Endothelial cell of umbilical vein (primary cell): ENCODE data around the gene GSC2. TPM values are rescaled to one million over a fixed set of nuclear protein-coding genes. Genes with fewer than 3 reads are reported as not detected.

Source experiments
- BruUV-seq: library from RNA; stranded (reverse); fragments of 400-500 nt; replicated peaks from 2 replicates; lab custom pipeline; 2021; lab: Mats Ljungman, UMichigan
- CTCF ChIA-PET: fragments of 300-600, 350-600 bp; sonication (Branson Sonifier 250); formaldehyde crosslinking; loops from one replicate; lab custom pipeline; 2021; ENCODE audit warnings: antibody characterized with exemption, inconsistent platforms; lab: Charles Lee
- POLR2A ChIA-PET: fragments of 300-600, 350-600 bp; sonication (Branson Sonifier 250); formaldehyde crosslinking; loops from one replicate; lab custom pipeline; 2021; ENCODE audit warnings: antibody characterized with exemption, inconsistent platforms; lab: Charles Lee
- DNase-seq: peaks from one replicate; pipeline ENCODE4 v3.0.0-alpha.2; 2011; ENCODE audit warnings: low read depth, low spot score
- FAIRE-seq: peaks from 2 replicates; lab custom pipeline; 2011; peaks lifted over from hg19 to GRCh38; lab: Jason Lieb, UNC
- H2AFZ ChIP-seq: 2 replicates; pipeline ENCODE4 v1.6.0; 2012; ENCODE audit warnings: low read depth, low read length, control low read depth, inconsistent platforms
- H3K27ac ChIP-seq: 2 replicates; pipeline ENCODE4 v1.5.1; 2011; ENCODE audit warnings: low read depth, mild to moderate bottlenecking, control low read depth, low read length, moderate library complexity; ENCODE audit not compliant: insufficient read depth
- H3K27me3 ChIP-seq, 2 experiments: 2 replicates each; pipeline versions ENCODE4 v1.6.0 to v1.6.1; 2011; ENCODE audit warnings: low read length in 2 of 2, mixed read lengths in 1 of 2; ENCODE audit not compliant: control insufficient read depth in 2 of 2, insufficient read depth in 2 of 2
- H3K36me3 ChIP-seq, 2 experiments: 2 replicates in 1 of 2; 3 replicates in 1 of 2; pipeline ENCODE4 v1.5.1; 2011; ENCODE audit warnings: low read length in 2 of 2, mild to moderate bottlenecking in 1 of 2, moderate library complexity in 1 of 2; ENCODE audit not compliant: control insufficient read depth in 2 of 2, insufficient read depth in 2 of 2; ENCODE audit errors: extremely low read depth in 1 of 2
- H3K4me1 ChIP-seq: 3 replicates; pipeline ENCODE4 v1.5.1; 2011; ENCODE audit warnings: mild to moderate bottlenecking, low read length; ENCODE audit not compliant: control insufficient read depth, insufficient read depth; ENCODE audit errors: extremely low read depth
- H3K4me2 ChIP-seq: 2 replicates; pipeline ENCODE4 v1.6.1; 2011; ENCODE audit warnings: low read length, control low read depth, mixed read lengths; ENCODE audit not compliant: insufficient read depth
- H3K4me3 ChIP-seq, 3 experiments: fragments of 200-600 bp in 1 of 3; sonication (generic), shearing (Covaris generic) in 1 of 3; replicated peaks in 1 of 3; 2 replicates each; pipeline ENCODE4 v1.5.1; 2011 to 2016; ENCODE audit warnings: control low read depth in 3 of 3, low read length in 3 of 3, mild to moderate bottlenecking in 2 of 3, inconsistent platforms in 1 of 3, low read depth in 1 of 3, moderate library complexity in 1 of 3; ENCODE audit not compliant: insufficient read depth in 1 of 3
- H3K79me2 ChIP-seq: 2 replicates; pipeline ENCODE4 v1.6.0; 2012; ENCODE audit warnings: low read length, inconsistent platforms; ENCODE audit not compliant: control insufficient read depth, insufficient read depth
- H3K9ac ChIP-seq: replicated peaks from 2 replicates; pipeline ENCODE3; 2011; ENCODE audit warnings: low read length, control low read depth; ENCODE audit not compliant: insufficient read depth; ENCODE audit errors: extremely low read depth
- H3K9me1 ChIP-seq: replicated peaks from 3 replicates; pipeline ENCODE4 v1.6.0; 2011; ENCODE audit warnings: mild to moderate bottlenecking, low read length; ENCODE audit not compliant: control insufficient read depth, insufficient read depth; ENCODE audit errors: extremely low read depth
- H3K9me3 ChIP-seq: replicated peaks from 2 replicates; pipeline ENCODE4 v1.5.1; 2012; ENCODE audit warnings: low read length, inconsistent platforms; ENCODE audit not compliant: control insufficient read depth, insufficient read depth
- H4K20me1 ChIP-seq: replicated peaks from 2 replicates; pipeline ENCODE3; 2011; ENCODE audit warnings: mild to moderate bottlenecking, low read length; ENCODE audit not compliant: control insufficient read depth, insufficient read depth; ENCODE audit errors: extremely low read depth
- EZH2 ChIP-seq: IDR thresholded peaks from 2 replicates; pipeline ENCODE4 v1.6.1; 2012; ENCODE audit warnings: borderline replicate concordance, low read depth, mild to moderate bottlenecking, moderate library complexity, low read length, inconsistent platforms; ENCODE audit not compliant: severe bottlenecking
- FOS ChIP-seq: IDR thresholded peaks from 2 replicates; pipeline ENCODE4 v1.6.1; 2011; ENCODE audit warnings: mild to moderate bottlenecking, low read length, moderate library complexity, borderline replicate concordance; ENCODE audit not compliant: insufficient read depth
- GATA2 ChIP-seq: IDR thresholded peaks from 2 replicates; pipeline ENCODE4 v1.7.0; 2011; ENCODE audit warnings: low read depth, mild to moderate bottlenecking, moderate library complexity, mixed read lengths, low read length; ENCODE audit not compliant: insufficient read length, insufficient read depth
- JUN ChIP-seq: IDR thresholded peaks from 2 replicates; pipeline ENCODE4 v1.6.1; 2011; ENCODE audit warnings: borderline replicate concordance, low read depth; ENCODE audit not compliant: insufficient read length, insufficient read depth
- MYC ChIP-seq: IDR thresholded peaks from one replicate; pipeline ENCODE4 v1.6.1; 2011; ENCODE audit warnings: mild to moderate bottlenecking, low read depth, low read length
- POLR2A ChIP-seq: IDR thresholded peaks from 2 replicates; pipeline ENCODE4 v1.6.1; 2012; ENCODE audit warnings: low read depth, mild to moderate bottlenecking, control low read depth, low read length
- POLR2AphosphoS5 ChIP-seq: IDR thresholded peaks from 2 replicates; pipeline ENCODE4 v1.6.1; 2012; ENCODE audit warnings: low read depth, mild to moderate bottlenecking, control low read depth, low read length, moderate library complexity; ENCODE audit not compliant: insufficient read depth
- dilution Hi-C: fragments of 300-500 bp; cut with MboI; formaldehyde crosslinking; loops from one replicate; pipeline ENCODE4 v1.15.0; 2019; ENCODE audit warnings: low sequenced_read_pairs; ENCODE audit not compliant: extremely low pct_ligation_motif_present
- intact Hi-C: fragments of 100-400 bp; cut with micrococcal nuclease; formaldehyde crosslinking; loops from one replicate; pipeline ENCODE4 v1.10.0; 2022
- polyA plus RNA-seq, 4 experiments: library from polyadenylated mRNA; depleted of rRNA in 3 of 4; stranded (reverse) in 3 of 4; unstranded in 1 of 4; fragments of >200 nt; gene quantifications; 2 replicates each; pipeline versions ENCODE4 v1.2.1 to v1.2.3, GENCODE V29; 2011 to 2012; ENCODE audit warnings: missing spikeins in 1 of 4
- total RNA-seq: library from RNA; stranded (reverse); gene quantifications from 2 replicates; pipeline ENCODE4 v1.2.3, GENCODE V29; 2021
- TF ChIP-seq, protein P1 (sequence below): IDR thresholded peaks from 2 replicates; pipeline ENCODE4 v1.6.1; 2011; ENCODE audit not compliant: insufficient read depth, insufficient read length
- TF ChIP-seq, protein P2 (sequence below), 2 donors: IDR thresholded peaks; 1 replicate in 1 of 2; 2 replicates in 1 of 2; pipeline ENCODE4 v1.5.1; 2011; ENCODE audit warnings: low read length in 2 of 2, mild to moderate bottlenecking in 2 of 2, moderate library complexity in 2 of 2, control low read depth in 1 of 2, inconsistent platforms in 1 of 2, low read depth in 1 of 2; ENCODE audit not compliant: insufficient read depth in 1 of 2; ENCODE audit errors: extremely low read depth in 1 of 2

Gene GSC2
- total and polyA plus RNA-seq, 2 donors (not counting 3 experiments of a cell fraction or from before 2014, with no cell fraction given), result not detected

DNA sequence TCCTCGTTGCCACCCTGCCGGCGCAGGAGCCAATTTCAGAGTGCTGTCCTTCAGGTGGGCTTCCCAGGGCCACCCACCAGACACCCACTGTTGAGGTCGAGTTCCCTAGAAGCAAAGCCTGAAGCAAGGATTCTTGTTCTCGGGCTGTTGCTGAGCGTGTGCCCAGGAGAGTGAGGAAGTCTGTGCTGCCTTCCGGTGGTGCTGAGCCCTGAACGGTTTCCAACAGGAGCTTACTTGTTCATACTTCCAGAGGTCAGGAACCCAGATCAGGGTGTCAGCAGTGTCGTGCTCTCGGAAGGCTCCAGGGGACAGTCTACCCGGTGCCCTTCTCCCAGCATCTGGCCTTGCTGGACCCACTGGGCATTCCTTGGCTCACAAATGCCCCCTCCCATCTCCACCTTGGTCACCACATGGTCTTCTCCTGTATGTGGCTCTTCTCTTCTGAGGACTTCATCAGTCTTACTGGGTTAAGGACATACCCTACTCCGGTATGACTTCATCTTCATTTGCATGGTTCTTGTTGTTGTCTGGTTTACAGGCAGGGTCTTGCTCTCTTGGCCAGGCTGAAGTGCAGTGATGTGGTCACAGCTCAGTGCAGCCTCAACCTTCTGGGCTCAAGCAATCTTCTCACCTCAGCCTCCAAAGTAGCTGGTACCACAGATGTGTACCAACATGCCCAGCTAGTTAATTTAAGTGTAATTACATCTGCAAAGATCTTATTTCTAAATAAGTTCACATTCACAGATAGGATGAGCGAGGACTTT, 17.2 kb upstream of the GSC2 start:
- ChIA-PET POLR2A (no interaction called here), CTCF (interaction anchor here (1.1 kb wide), 1 partner anchor 12 kb away, joined by 5 read pairs; no protein-coding TSS in a partner anchor)
- Histone ChIP-seq H3K9me3 (no peaks in the 10 kb centered on the region), H3K36me3 (no peaks in the 10 kb centered on the region), H3K9ac (no peak overlapping the region), H3K4me2 (no peak overlapping the region), H3K27me3 (peaks cover 22 to 26% of the 10 kb centered on the region in 2 experiments), H3K4me3 (no peak overlapping the region), H3K4me1 (peaks cover 7% of the 10 kb centered on the region), H4K20me1 (no peaks in the 10 kb centered on the region), H3K79me2 (peaks cover 8% of the 10 kb centered on the region), H3K9me1 (no peaks in the 10 kb centered on the region), H2AFZ (no peak overlapping the region), H3K27ac (no peak overlapping the region)
- dilution Hi-C loops (no loop called here), intact Hi-C loops (no loop called here)
- FAIRE-seq (no peak), DNase-seq (no peak)
- TF ChIP-seq GATA2, result no peak
- no peak for TF ChIP-seq FOS
- no peak for TF ChIP-seq MYC
- TF ChIP-seq EZH2, result no peak
- TF ChIP-seq JUN, result no peak
- TF ChIP-seq, protein P1, sequence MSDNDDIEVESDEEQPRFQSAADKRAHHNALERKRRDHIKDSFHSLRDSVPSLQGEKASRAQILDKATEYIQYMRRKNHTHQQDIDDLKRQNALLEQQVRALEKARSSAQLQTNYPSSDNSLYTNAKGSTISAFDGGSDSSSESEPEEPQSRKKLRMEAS, result no peak
- no peak for TF ChIP-seq POLR2AphosphoS5
- TF ChIP-seq, protein P2, sequence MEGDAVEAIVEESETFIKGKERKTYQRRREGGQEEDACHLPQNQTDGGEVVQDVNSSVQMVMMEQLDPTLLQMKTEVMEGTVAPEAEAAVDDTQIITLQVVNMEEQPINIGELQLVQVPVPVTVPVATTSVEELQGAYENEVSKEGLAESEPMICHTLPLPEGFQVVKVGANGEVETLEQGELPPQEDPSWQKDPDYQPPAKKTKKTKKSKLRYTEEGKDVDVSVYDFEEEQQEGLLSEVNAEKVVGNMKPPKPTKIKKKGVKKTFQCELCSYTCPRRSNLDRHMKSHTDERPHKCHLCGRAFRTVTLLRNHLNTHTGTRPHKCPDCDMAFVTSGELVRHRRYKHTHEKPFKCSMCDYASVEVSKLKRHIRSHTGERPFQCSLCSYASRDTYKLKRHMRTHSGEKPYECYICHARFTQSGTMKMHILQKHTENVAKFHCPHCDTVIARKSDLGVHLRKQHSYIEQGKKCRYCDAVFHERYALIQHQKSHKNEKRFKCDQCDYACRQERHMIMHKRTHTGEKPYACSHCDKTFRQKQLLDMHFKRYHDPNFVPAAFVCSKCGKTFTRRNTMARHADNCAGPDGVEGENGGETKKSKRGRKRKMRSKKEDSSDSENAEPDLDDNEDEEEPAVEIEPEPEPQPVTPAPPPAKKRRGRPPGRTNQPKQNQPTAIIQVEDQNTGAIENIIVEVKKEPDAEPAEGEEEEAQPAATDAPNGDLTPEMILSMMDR (IDR thresholded peaks at IDR 0.05; ENCODE audit: extremely low read depth in 1 of 2, insufficient read depth in 1 of 2, low read depth in 1 of 2, low read length in 2 of 2), result no peak
- no peak for TF ChIP-seq POLR2A
- BruUV-seq, result no TSS peak
